Activated CD4-positive, alpha-beta T cell treated with anti-CD3 and anti-CD28 coated beads for 36 hours (primary cell): Measurements from ENCODE around the gene ENOX1. TPM values are rescaled to one million over a fixed set of nuclear protein-coding genes. Genes with fewer than 3 reads are reported as not detected.
A peak's percentile ranks its signal among the peaks of the same experiment; 100 is the strongest.

Experiments used
- ATAC-seq: fragments of 200-7000 bp; cut with Tn5 transposase; one replicate; pipeline ENCODE4 v1.10.0; 2021; ENCODE audit warnings: mild to moderate bottlenecking, moderate library complexity
- CTCF ChIA-PET: fragments of 350-600 bp; sonication (Branson Sonifier 250); formaldehyde crosslinking; loops from one replicate; lab custom pipeline; 2021; ENCODE audit warnings: antibody characterized with exemption; lab: Charles Lee
- POLR2A ChIA-PET: fragments of 350-600 bp; sonication (Branson Sonifier 250); formaldehyde crosslinking; loops from one replicate; lab custom pipeline; 2021; ENCODE audit warnings: antibody characterized with exemption, inconsistent platforms; lab: Charles Lee
- DNase-seq: peaks from one replicate; pipeline ENCODE4 v3.0.0-alpha.2; 2020
- H3K27ac Mint-ChIP-seq: one replicate; pipeline ENCODE4 v1.8.0; 2021; ENCODE audit warnings: mixed read lengths
- H3K27me3 Mint-ChIP-seq: one replicate; pipeline ENCODE4 v1.8.0; 2021; ENCODE audit warnings: mixed read lengths
- H3K36me3 Mint-ChIP-seq: one replicate; pipeline ENCODE4 v1.8.0; 2021; ENCODE audit warnings: low read depth, mixed read lengths
- H3K4me1 Mint-ChIP-seq: one replicate; pipeline ENCODE4 v1.8.0; 2021; ENCODE audit warnings: mixed read lengths
- H3K4me3 Mint-ChIP-seq: one replicate; pipeline ENCODE4 v1.8.0; 2021; ENCODE audit warnings: mild to moderate bottlenecking, moderate library complexity, mixed read lengths
- H3K9me3 Mint-ChIP-seq: one replicate; pipeline ENCODE4 v1.8.0; 2021; ENCODE audit warnings: low read depth, mixed read lengths
- intact Hi-C, 2 experiments: fragments of 100-400 bp; cut with DNase I in 1 of 2; cut with micrococcal nuclease in 1 of 2; formaldehyde crosslinking; loops; one replicate each; pipeline versions ENCODE4 v1.14.2 to v1.15.1; 2022 to 2024; cut with DNase I, micrococcal nuclease
- total RNA-seq, 2 experiments: library from RNA; stranded (reverse); gene quantifications; one replicate each; pipeline ENCODE4 v1.2.3, GENCODE V29; 2021

ENOX1 gene
- total RNA-seq, 2 experiments from 2014 or later: 0.28 to 0.48 TPM

DNA sequence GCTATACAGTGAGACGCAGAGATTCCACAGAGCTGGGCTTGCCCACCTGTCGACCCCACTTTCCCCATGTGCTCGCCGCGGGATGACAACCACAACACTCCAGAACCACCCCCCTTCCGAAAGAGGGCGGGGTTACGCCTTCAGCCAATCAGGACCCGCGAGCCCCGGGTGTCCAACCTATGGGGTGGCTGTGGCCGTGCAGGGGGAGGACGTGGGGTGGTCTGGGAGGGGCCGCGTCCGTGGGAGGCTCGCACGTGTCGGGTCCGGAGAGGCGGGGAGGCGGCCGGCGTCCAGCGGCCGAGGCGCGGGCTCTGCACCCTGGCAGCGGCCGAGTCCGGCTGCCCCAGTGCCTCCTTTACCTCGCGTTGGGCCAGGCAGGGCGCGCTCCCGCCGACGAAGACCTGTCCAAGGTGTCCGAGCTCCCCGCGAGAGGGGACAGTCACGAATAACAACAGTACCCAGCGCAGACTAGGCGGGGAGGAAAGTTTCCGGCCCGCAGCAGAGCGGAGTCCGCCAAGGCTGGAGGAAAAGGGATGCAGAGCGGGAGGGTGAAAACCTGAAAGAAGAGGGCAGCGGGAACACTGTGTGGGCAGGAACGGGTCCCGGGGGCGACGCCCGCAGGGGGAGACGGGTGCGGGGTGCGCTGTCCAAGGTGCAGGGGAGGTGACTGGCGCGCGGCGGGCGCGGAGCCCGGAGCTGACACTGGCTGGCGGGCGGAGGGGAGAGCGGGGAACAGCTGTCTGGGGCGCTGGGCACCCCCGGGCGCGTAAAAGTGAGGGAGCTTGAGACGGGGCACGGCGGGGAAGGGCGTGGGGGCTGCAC, 911 bp downstream of the ENOX1 start:
- Mint-ChIP-seq H3K27me3 (peaks cover 46% of the 10 kb centered on the region), H3K9me3 (no peaks in the 10 kb centered on the region), H3K4me3 (peak overlapping the region; percentile 67), H3K36me3 (no peaks in the 10 kb centered on the region), H3K27ac (no peak overlapping the region), H3K4me1 (peaks cover 9% of the 10 kb centered on the region)
- ChIA-PET POLR2A (interaction anchor here (1.0 kb wide), 1 partner anchor 10 kb away, joined by 3 read pairs; no protein-coding TSS in a partner anchor), CTCF (interaction anchor here (0.6 kb wide), 1 partner anchor 570 kb away, joined by 3 read pairs; no protein-coding TSS in a partner anchor)
- intact Hi-C loops: loop anchor here in 1 of 2 experiments (1.0 kb wide), 1 partner anchor 1432 kb away; no protein-coding TSS in a partner anchor
- DNase-seq (peak; percentile 63), ATAC-seq (peak; percentile 55)

DNA sequence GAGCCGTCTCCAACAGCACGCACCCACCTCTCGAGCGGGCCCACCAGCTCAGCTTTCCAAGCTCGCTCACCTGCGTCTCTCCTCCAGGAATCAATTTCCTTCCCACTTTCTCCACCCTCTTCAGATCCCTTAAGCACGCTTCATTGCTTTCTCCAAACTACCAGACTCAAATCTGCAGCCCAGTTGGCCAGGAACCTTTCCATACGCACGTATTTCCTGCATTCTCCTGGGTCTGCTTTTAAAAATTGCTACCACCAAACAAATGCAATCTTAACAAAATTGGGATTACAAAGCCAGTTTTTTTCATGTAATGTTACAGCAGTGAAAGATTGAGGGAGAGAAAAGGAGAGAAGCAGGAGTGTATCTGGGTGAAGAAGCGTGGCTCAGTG, 1.5 kb downstream of the ENOX1 start:
- POLR2A ChIA-PET: no interaction called here
- H3K36me3 Mint-ChIP-seq: no peaks in the 10 kb centered on the region
- H3K9me3 Mint-ChIP-seq: no peaks in the 10 kb centered on the region
- DNase-seq: no peak
- ATAC-seq: no peak
- peak overlapping the region; percentile 67 for H3K4me3 Mint-ChIP-seq
- CTCF ChIA-PET: no interaction called here
- intact Hi-C loops: no loop called here
- H3K4me1 Mint-ChIP-seq: peaks cover 9% of the 10 kb centered on the region
- peaks cover 43% of the 10 kb centered on the region for H3K27me3 Mint-ChIP-seq
- no peak overlapping the region for H3K27ac Mint-ChIP-seq

- no peak for ATAC-seq
- CTCF ChIA-PET: no interaction called here
- DNase-seq: no peak
- POLR2A ChIA-PET: no interaction called here
- intact Hi-C loops: no loop called here
- Mint-ChIP-seq H3K27ac (no peak overlapping the region), H3K27me3 (peaks cover 42% of the 10 kb centered on the region), H3K36me3 (no peaks in the 10 kb centered on the region), H3K4me3 (no peak overlapping the region), H3K4me1 (peaks cover 9% of the 10 kb centered on the region), H3K9me3 (no peaks in the 10 kb centered on the region)
These were observed 2.3 kb downstream of the ENOX1 start for GRCh38 chr13:43784496-43784895.

DNA sequence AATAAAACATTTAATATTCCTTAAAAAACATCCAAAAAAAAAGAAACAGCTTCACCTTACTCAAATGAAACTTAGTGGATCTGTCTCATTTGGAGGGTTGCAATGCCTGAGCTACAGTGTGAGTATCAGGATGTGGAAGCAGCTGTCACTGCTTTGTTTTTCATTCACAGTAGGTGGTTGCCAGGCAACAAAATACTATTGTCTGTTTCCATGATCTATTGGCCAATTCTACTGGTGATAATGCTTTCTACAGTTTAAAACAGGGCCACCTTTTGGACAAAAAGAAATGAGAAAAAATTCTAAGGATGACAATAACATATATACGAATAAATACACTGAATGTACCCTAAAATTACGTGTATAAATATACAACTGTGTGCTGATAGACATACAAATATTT, 3.0 kb downstream of the ENOX1 start:
- POLR2A ChIA-PET: interaction anchor here (0.6 kb wide), 1 partner anchor 742 kb away, joined by 4 read pairs; no protein-coding TSS in a partner anchor

DNA sequence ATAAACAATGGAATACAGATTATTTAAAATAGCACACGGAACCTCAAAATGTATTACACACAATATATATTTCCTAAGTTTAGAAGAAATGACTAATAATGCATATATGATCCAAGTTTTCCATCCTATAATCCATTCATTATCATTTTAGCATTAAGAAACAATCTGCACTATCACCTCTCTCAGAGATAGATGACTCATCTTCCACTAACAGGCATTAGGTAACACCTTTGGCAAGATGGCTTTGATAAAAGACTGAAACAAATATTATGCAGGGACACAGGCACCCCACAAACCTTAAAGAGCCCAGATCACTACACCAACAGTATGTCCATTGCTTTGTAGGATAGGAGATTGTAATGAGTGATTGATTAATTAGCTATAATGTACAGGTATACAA, 4.1 kb downstream of the ENOX1 start:
- no peak overlapping the region for H3K4me3 Mint-ChIP-seq
- no peaks in the 10 kb centered on the region for H3K9me3 Mint-ChIP-seq
- no peak overlapping the region for H3K27ac Mint-ChIP-seq
- H3K4me1 Mint-ChIP-seq: peaks cover 8% of the 10 kb centered on the region
- H3K27me3 Mint-ChIP-seq: peaks cover 39% of the 10 kb centered on the region
- POLR2A ChIA-PET: no interaction called here
- ATAC-seq: no peak
- intact Hi-C loops: no loop called here
- CTCF ChIA-PET: no interaction called here
- no peaks in the 10 kb centered on the region for H3K36me3 Mint-ChIP-seq
- no peak for DNase-seq

More for the DNA sequence above, 3.0 kb downstream of the ENOX1 start:
- no peak for DNase-seq
- no peak for ATAC-seq
- Mint-ChIP-seq H3K27ac (no peak overlapping the region), H3K4me3 (no peak overlapping the region), H3K4me1 (peaks cover 9% of the 10 kb centered on the region), H3K36me3 (no peaks in the 10 kb centered on the region), H3K27me3 (peaks cover 42% of the 10 kb centered on the region), H3K9me3 (no peaks in the 10 kb centered on the region)
- CTCF ChIA-PET: no interaction called here
- intact Hi-C loops: no loop called here

DNA sequence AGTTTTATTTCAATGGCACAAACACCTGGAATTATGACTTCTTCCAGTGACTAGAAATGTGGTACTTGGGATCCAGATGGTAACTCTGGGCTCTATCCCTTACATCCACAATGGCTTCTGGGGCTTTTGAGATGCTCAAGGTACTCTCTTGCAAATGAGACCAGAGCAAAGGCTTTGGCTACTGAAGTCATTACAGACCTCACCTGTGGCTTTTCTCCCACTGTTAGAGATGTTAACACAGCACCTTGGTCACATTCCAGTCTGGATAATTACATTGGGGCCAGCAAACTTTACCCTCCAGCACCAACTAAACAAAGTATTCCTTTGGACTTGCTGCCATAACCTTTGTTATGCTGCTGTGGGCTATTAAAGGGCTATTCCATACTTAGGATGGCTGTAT, 6.1 kb downstream of the ENOX1 start:
- Mint-ChIP-seq H3K36me3 (no peaks in the 10 kb centered on the region), H3K4me1 (peaks cover 3% of the 10 kb centered on the region), H3K9me3 (no peaks in the 10 kb centered on the region), H3K27ac (no peak overlapping the region), H3K4me3 (no peak overlapping the region), H3K27me3 (peaks cover 32% of the 10 kb centered on the region)
- intact Hi-C loops: no loop called here
- ATAC-seq: no peak
- DNase-seq: no peak
- POLR2A ChIA-PET: no interaction called here
- CTCF ChIA-PET: interaction anchor here (0.6 kb wide), 1 partner anchor 82 kb away, joined by 3 read pairs; no protein-coding TSS in a partner anchor

GRCh38 chr13:43776501-43777079, 10.2 kb downstream of the ENOX1 start:
- Mint-ChIP-seq H3K27ac (no peak overlapping the region), H3K27me3 (peaks cover 20% of the 10 kb centered on the region), H3K9me3 (no peaks in the 10 kb centered on the region), H3K4me1 (no peaks in the 10 kb centered on the region), H3K36me3 (no peaks in the 10 kb centered on the region), H3K4me3 (no peak overlapping the region)
- ATAC-seq (no peak), DNase-seq (no peak)
- intact Hi-C loops: no loop called here
- POLR2A ChIA-PET: no interaction called here
- CTCF ChIA-PET: no interaction called here

GRCh38 chr13:43776006-43776405, 10.8 kb downstream of the ENOX1 start:
- no peak overlapping the region for H3K4me3 Mint-ChIP-seq
- H3K36me3 Mint-ChIP-seq: no peaks in the 10 kb centered on the region
- ChIA-PET POLR2A (no interaction called here), CTCF (no interaction called here)
- H3K27ac Mint-ChIP-seq: no peak overlapping the region
- DNase-seq (no peak), ATAC-seq (no peak)
- intact Hi-C loops: no loop called here
- no peaks in the 10 kb centered on the region for H3K9me3 Mint-ChIP-seq
- H3K4me1 Mint-ChIP-seq: no peaks in the 10 kb centered on the region
- peaks cover 19% of the 10 kb centered on the region for H3K27me3 Mint-ChIP-seq

GRCh38 chr13:43773602-43774001, 13.2 kb downstream of the ENOX1 start:
- CTCF ChIA-PET: no interaction called here
- Mint-ChIP-seq H3K27ac (no peak overlapping the region), H3K36me3 (no peaks in the 10 kb centered on the region), H3K27me3 (peaks cover 7% of the 10 kb centered on the region), H3K4me1 (peaks cover 2% of the 10 kb centered on the region), H3K4me3 (no peak overlapping the region), H3K9me3 (no peaks in the 10 kb centered on the region)
- ATAC-seq (no peak), DNase-seq (no peak)
- intact Hi-C loops: no loop called here
- POLR2A ChIA-PET: no interaction called here

DNA sequence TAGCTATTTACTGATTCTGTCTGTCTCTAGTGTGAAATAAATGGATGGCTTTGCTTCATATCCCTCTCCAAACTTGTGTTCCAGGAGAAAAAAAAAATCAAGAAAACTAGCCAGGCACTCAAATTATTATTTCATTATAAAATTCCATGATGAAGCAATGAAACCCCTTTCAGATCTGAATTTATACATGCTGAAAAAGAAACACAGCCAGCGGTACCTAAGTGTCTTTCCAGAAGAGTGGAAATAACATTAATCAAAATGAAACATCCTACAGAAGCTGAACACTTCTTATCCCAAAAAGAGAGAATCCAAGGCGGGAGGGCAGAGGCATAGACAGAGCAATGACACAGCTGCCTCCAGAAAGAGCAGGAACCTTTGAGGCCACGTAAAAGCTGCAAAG, 15.9 kb downstream of the ENOX1 start:
- CTCF ChIA-PET: interaction anchor here (1.1 kb wide), 1 partner anchor 11 kb away, joined by 3 read pairs; no protein-coding TSS in a partner anchor
- intact Hi-C loops: no loop called here
- H3K4me3 Mint-ChIP-seq: no peak overlapping the region

DNA sequence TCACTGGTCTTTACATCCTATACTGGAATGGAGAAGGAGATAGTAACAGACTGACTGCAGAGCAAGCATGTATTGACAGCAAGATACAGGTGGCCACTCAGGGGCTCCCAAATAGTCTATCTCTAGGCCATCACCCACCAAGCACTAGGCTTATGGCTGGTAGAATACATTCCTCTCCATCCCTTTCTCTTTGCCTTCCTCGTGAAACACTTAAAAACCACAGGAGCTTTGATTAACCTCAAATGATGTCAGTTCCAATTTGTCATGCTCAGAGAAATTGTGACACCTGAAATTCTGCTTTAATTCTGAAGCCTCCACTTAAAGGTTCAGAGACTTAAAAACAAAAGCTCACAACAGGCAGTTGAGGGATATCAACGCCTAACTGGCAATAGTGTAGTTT, 17.2 kb downstream of the ENOX1 start:
- intact Hi-C loops: no loop called here
- no peak for DNase-seq
- ChIA-PET POLR2A (no interaction called here), CTCF (no interaction called here)
- ATAC-seq: no peak
- peaks cover 8% of the 10 kb centered on the region for H3K27me3 Mint-ChIP-seq
- peaks cover 2% of the 10 kb centered on the region for H3K4me1 Mint-ChIP-seq
- no peak overlapping the region for H3K4me3 Mint-ChIP-seq
- no peak overlapping the region for H3K27ac Mint-ChIP-seq
- no peaks in the 10 kb centered on the region for H3K36me3 Mint-ChIP-seq
- no peaks in the 10 kb centered on the region for H3K9me3 Mint-ChIP-seq

More for the DNA sequence above, 15.9 kb downstream of the ENOX1 start:
- H3K27me3 Mint-ChIP-seq: peaks cover 6% of the 10 kb centered on the region
- H3K27ac Mint-ChIP-seq: no peak overlapping the region
- H3K4me1 Mint-ChIP-seq: peaks cover 2% of the 10 kb centered on the region
- ATAC-seq (no peak), DNase-seq (no peak)
- H3K9me3 Mint-ChIP-seq: no peaks in the 10 kb centered on the region
- POLR2A ChIA-PET: no interaction called here
- H3K36me3 Mint-ChIP-seq: no peaks in the 10 kb centered on the region
